ENCODE measurements around the gene ZNF777. TPM values are rescaled to one million over a fixed set of nuclear protein-coding genes. Genes with fewer than 3 reads are reported as not detected.

ZNF777 gene
- total RNA-seq, 2 donors from 2014 or later, result 8.5 to 9.5 TPM

DNA sequence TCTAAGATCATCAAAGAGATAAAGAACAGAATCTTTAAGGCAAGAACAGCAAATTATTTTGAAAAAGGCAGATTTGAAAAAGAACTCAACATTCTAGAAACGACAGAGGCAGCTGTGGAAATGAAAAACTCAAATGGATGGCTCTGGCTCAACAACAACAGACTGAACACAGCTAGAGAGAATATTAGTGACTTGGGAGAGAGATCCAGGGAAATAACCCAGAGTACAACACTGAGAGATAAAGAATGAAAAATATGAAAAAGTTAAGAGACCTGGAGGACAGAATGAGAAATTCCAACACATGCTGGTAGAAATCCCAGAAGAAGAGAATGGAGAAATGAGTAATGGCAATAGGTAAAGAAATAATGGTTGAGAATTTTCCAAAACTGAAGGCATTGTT lies 17.9 kb upstream of the ZNF777 start:
- DNase-seq (ENCODE audit: low spot score), result no peak
- intact Hi-C loops (cut with DNase I), result no loop called here

DNA sequence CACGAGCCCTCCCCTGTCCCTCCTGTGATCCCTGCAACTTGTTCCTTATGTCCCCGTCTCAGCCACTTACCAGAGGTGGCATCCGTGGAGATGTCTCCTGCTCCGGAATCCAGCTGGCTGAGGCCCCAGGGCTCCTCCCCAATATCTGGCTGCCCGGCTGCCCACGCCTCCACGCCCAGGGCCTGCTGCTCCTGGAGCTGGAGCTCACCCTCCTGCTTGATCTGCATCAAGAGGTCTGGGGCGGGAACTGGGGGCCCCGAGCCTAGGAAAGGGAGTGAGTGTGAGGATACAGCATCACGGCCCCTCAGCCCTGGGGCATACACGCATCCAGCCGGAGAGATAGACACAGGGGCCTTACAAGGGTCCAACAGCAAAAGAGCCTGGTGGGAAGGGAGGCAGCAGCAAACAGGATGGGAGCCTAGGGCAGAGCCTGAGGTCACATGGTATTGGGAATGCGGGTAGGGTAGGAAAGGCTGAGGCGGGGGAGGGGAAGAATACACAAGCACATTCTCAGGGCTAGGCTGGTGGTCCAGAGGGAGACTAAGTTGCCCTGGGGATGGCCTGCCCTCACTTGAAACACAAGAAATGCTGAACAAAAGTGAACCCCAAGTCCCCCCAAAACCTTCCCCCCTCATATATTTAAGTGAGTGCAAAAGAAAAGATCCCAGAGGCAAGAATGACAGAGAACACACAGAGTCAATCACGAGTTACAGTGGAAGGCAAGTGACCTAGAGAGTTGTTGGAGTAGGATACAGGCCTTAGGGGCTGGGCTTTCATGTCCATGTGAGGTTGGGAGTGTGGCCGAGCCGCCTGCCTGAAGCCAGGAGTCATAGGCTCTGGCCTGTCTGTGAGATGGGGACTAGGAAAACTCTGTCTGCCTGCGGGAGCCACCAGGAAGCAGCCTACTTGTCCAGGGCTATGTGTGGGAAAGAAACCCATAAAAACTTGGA lies 16.9 kb upstream of the ZNF777 start:
- intact Hi-C loops (cut with DNase I), result no loop called here
- no peak for DNase-seq (ENCODE audit: low spot score)

DNA sequence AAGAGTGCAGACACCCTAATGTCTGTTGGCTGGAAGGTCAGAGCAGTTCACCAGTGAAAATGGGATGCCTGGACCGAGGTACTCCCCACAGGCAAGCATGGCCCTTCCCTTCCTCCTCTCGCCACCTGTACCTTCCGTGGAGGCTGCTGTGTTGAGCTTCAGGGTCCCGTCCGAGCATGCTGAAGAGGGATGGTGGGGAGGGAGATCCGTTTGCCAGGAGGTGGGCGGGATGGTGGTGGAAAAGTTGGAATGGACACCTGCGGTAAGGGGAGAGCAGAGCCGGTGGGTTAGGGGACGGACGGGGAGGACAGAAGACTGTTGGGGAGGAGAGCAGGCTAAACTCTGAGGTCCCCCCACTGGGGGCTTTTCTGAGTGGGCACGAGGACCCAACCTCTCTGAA lies 15.9 kb upstream of the ZNF777 start:
- no peak for DNase-seq (ENCODE audit: low spot score)
- intact Hi-C loops (cut with DNase I), result no loop called here

DNA sequence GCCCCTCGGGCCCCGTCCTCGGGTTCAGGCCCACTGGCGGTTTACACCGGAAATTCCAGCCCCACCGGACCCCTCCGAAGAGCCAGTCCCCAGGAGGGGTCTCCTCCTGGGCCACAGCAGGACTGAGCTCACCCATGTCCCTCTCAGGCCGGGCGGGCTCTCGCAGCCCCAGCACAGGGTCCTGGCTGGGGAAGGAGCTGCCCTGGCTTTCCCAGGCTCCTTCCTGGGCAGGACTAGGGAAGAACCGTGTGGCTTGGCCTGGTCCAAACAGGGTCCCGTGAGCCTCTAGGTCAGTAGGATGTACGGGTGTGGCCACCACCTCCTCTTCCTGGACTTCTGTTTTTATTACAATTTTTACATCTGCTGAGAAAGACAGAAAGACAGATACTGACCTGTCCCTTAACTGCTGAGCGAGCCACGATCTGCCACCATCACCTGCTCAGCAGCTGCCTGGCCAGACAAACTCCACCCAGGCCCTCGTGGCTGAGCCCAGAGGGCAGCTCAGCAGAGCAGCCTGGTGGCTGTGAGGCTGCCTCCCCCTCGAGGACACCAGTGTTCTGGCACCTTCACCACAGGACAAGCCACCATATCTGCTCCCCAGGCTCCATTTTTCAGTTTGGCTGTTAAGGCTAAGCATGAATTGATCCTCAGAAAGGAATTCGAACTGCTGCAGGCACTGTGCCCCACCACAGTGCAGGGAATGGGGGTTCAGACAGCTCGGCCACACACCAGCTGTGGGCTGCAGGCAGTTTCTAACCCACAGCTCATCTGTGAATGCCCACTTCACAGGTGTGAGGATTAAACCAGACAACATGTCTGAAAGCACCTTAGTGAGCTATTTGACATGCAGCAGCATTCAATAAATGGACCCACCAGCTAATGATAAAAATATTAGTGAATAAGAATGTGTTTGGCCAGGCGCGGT lies 14.5 kb upstream of the ZNF777 start:
- no peak for DNase-seq (ENCODE audit: low spot score)
- intact Hi-C loops (cut with DNase I), result no loop called here

DNA sequence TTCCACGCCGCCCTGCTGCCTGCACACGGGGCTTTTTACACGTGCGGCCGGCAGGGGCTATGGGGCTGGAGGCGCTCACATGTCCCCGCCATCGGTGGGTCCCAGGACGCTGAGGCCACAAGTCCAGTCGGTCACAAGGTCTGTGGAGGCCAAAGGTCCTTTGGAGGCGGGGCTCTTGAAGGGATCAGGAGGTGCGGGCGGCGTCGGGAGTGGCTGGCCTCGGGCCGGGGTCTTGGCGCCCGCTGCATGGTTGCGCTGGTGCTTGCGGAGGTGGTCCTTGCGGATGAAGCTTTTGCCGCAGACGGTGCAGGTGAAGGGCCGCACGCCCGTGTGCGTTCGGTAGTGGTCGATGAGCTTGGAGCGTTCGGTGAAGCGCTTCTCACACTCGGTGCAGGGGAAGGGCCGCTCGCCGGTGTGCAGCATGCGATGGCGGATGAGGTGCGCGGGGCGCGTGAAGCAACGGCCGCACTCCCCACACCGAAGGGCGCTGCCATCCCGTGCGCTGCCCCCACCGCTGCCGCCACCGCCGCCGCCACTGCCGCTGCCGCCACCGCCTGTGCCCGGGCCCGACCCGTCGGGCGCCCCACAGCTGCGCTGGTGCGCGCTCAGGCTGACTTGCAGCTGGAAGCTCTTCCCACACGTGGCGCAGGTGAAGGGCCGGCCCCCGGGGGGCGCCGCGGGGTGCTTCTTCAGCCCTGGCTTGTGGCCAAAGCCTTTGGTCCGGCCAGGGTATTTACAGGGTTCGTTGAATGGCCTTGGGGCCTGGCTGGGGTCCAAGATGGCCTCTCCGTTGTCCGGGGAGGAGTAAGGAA lies 13.7 kb upstream of the ZNF777 start:
- peak; percentile 78 for DNase-seq (ENCODE audit: low spot score)
- intact Hi-C loops (cut with DNase I), result no loop called here

DNA sequence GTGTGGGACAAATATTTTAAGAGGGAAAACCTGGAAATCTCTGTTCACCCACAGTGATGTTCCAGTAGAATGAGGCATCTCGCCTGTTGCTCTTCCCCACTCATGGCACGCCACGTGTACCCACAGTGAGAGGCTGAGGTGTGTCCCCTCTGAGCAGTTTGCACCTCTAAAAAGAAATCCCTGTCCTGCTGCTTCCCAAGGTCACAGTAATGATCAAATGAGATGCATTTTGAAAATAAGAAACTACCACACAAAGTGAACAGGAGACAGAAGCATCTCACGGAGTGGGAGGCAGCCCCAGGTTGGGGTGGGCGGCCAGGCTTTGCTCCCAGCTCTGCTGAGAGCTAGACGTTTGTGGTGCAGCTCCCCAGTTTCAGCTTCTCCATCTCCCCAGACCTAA lies 12.4 kb upstream of the ZNF777 start:
- DNase-seq (ENCODE audit: low spot score), result no peak
- intact Hi-C loops (cut with DNase I), result no loop called here

DNA sequence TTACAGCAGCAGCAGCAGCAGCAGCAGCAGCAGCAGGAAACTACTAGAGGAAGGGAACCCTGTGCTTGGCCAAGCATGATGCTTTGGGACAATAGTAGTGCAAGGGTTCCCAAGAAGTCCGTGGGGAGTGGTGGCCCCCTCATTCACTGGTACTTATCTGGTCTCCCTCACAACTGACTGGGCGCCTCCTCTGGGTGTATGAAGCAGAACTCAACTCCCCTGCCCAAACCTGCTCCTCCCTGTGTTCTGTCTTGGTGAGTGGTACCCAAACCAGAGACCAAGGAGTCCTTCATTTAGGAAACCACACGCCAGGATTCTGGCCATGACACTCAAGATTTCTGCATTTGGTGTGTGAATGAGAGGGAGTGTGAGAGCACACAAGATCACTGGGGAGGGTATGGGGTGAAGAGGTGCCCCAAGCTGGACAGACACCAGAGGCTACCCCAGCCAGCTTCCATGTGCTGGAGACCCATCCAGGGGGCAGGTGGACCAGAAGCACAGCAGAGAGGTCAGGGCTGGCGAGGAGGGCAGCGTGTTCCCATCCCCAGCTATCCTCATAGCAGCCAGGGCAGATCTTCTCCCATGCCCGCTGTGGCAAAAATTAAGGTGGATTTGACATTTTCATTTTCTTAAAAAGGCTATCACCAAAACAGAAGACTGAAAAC lies 10.6 kb upstream of the ZNF777 start:
- intact Hi-C loops (cut with DNase I), result no loop called here
- DNase-seq (ENCODE audit: low spot score), result no peak

DNA sequence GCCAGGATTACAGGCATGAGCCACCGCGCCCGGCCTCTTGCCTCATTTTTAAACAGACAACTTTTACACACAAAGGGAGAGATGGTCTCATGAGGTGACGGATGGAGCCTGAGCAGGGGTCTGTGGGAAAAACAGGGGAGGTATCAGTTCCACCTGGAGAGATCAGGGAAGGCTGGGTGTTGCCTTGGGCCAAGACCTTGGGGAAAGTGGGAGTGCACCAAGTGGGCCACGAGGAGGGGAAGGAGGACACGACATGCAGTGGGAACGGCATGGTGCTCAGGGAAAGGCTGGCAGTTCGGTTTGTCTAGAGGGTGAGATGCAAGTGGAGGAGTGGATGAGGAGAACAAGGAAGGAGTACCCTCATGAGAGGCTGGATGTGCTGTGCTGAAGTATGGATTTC lies 8.9 kb upstream of the ZNF777 start:
- intact Hi-C loops (cut with DNase I), result no loop called here
- no peak for DNase-seq (ENCODE audit: low spot score)

DNA sequence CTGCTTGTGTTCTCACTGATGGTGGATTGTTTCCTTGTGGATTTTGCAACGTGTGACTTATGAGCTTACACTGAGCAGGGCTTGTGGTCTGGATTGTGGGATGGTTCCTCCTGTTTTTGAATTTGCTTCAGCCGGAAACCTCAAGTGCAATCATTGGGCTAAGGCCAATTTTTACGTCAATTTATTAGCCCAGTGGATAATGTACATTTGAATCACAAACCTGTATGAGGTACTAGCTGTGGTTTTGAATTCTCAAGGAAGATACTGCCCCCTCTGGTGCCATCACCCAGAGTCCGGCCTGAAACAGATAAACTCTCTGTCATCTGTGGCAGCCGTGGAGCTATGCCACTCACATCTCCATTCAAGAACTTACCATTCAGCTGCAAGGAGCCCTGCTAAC lies 7.3 kb upstream of the ZNF777 start:
- intact Hi-C loops (cut with DNase I), result no loop called here
- no peak for DNase-seq (ENCODE audit: low spot score)

DNA sequence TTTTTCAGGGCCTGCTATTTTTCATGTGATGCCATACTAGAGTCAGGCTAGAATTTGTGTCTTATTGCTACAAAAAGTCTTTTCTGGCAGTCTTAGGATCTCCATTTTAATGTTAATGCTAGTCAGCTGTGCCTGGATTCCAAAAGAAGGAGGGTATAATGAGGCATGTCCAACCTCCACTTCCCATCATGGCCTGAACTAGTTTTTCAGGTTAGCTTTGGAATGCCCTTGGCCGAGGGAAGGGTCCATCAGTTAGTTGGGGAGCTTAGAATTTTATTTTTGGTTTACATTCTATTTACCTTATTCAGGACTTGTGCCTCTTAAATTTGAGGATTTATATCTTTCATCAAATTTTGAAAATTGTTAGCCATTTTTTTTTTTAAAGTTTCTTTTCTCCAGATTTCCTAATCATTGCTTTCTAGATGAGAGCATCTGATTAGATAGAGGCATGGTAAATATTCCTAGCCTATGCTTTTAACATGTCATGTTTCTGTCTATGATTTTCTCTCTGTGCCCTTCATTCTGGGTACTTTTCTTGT lies 6.5 kb upstream of the ZNF777 start:
- DNase-seq (ENCODE audit: low spot score), result no peak
- intact Hi-C loops (cut with DNase I), result no loop called here

DNA sequence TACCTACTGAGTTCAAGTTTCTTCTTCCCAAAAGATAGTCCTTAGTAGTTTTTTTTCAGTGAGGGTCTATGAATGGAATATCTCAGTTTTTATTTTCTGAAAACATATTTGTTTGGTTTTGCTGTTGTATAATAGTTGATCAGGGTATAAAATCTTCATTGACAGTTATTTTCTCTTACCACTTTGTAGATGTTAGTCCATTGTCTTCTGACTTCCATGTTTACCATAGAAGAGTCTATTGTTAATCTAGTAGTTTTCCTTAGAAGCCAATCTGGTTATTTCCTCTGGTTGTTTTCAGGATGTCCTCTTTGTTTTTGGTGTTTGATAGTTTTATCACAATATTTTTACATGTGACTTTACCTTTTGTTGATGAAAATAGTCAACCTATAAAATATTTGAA lies 5.5 kb upstream of the ZNF777 start:
- DNase-seq (ENCODE audit: low spot score), result no peak
- intact Hi-C loops (cut with DNase I), result no loop called here

DNA sequence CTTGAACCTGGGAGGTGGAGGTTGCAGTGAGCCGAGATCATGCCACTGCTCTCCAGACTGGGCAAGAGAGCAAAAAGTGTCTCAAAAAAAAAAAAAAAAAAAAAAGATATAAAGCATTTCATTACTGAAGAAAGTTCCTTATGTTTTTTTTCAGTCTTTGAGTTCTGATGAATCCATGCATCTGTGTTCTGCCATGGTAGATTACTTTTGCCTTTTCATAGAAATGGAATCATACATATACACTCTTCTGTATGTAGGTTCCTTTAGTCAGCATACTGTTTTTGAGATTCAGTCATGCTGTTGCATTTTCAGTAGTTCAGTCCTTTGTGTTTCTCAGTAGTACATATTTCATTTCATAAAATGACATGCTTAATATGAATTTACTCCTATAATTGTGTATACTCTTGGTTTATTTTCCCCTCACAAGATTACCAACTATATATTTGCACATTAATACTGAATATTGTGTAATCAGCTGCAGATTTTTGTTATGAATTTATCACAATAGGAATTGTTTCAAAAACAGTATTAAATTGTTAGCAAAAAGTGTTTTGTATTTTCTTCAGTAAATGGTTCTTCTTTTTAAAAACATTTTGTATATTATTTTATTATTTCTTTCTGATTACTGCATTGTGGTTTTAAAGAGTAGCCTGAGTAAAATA lies 2.8 kb upstream of the ZNF777 start:
- intact Hi-C loops (cut with DNase I), result no loop called here

DNA sequence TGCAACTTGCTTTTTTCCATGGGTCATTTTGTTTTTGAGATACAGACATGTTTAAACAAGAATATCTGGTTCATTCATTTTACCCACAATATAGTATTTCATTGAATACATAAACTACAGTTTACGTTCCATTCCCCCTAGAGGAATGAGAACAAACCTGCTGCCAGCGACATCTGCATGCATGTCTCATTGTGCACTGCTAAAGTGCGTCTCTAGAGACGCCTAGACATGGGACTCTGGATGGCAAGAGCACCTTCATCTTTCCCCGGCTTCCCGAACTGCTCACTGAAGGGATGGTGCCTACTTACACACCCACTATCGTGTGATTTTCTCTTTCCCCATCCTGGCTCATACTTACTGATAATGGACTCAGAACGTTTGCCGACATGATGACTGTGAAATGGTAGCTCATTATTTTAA lies 1.2 kb upstream of the ZNF777 start:
- intact Hi-C loops (cut with DNase I), result no loop called here

More for the DNA sequence above, 2.8 kb upstream of the ZNF777 start:
- no peak for DNase-seq (ENCODE audit: low spot score)

DNA sequence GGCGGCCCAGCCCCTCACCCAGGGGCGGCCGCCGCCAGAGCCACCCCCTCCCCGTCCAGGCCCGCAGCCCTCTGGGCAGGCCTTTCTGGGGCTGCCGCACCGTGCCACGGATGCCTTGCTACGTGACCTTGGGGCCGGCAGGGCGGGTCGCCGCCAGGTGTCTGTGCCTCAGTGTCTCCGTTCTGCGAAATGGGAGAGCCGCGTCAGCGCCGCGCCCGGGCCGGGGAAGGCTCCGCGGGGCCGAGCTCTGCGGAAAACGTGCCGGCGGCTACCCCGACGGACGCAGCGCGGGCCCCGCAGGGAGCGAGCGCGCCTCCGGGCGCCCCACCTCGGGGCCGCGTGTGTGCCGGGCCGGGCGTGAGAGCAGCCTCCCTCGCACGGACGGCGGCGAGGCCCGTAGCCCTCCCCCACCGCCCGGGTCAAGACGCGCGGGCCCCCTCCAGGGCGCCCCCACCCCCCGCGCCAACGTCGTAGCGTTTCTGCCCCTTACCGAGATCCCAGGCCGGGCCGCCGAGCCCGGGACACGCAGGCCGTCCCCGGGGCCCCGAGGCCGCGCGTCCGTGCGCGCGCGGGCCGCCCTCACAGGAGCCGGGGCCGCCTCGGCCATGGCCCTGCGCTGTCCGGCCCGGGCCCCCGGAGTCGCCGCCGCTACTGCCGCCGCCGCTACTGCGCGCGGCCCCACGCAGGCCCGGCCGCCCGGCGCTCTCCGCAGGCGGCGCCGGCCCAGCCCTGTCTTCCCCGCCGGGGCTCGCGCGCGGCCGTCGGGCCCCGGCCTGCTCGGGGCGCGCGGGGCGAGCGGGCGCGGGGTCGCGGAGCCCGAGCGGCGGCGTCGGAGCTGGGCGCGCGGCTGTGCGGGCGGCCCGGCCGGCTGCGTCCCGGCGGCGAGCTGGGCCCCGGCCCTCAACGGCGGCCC lies 1.1 kb downstream of the ZNF777 start:
- no peak for DNase-seq (ENCODE audit: low spot score)
- intact Hi-C loops (cut with DNase I), result loop anchor here in 1 of 2 donors (10.0 kb wide), 1 partner anchor 425 kb away; no protein-coding TSS in a partner anchor

More for the DNA sequence above, 1.2 kb upstream of the ZNF777 start:
- no peak for DNase-seq (ENCODE audit: low spot score)

DNA sequence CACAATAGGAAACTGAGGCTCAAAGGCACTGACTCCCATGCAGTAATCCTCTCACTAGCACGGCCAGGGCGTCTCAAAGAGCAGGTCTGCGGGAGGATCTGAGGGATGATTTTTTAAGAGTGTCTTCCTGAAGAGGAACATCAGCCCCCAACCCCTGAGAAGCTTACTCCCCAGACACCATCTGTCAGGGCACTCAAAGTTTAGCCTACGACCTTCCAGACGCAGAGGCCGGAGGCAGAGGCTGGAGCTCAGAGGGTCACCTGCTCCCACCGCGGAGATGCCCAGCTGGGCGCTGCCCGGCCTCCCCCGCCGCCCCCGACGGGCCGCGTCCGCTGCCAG lies 1.7 kb downstream of the ZNF777 start:
- intact Hi-C loops (cut with DNase I), result loop anchor here in 1 of 2 donors (10.0 kb wide), 1 partner anchor 424 kb away; no protein-coding TSS in a partner anchor
- DNase-seq (ENCODE audit: low spot score), result no peak

DNA sequence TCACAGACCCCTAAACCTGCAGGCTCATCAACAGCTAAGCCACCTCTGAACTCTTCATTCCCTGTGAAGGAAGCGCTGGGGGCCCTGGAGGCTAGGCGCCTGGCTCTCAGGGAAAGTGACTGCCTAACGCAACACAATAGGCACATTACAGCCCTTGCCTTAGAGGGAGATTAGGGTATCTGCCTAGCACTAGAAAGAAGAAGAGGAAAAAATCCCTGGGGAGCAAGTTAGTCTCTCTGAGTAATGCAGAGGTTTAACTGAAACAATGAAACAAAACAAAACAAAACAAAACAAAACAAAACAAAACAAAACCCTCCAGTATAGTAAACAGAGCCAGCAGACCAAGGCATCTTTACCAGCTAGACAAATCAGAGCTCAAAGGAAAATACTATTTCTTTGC lies 2.6 kb downstream of the ZNF777 start:
- intact Hi-C loops (cut with DNase I), result loop anchor here in 1 of 2 donors (10.0 kb wide), 1 partner anchor 423 kb away; no protein-coding TSS in a partner anchor
- no peak for DNase-seq (ENCODE audit: low spot score)

DNA sequence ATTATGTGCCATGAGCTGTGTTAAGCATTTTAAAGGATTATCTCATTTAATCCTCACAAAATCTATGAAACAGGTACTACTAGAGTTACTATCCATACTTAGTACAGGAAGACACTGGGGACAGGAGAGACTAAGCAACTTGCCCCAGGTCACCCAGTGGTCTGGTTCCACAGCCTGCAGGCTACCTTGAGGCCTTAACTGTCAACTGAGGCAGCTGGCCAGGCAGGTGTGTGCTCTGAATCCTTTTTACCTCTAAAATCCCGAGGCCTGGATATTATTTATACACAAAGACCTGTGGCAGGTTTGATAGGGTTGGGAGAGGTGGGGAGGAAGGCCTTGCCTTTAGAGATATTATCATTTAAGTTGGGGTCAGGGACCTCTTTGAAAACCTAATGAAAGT lies 3.1 kb downstream of the ZNF777 start:
- intact Hi-C loops (cut with DNase I), result loop anchor here in 1 of 2 donors (10.0 kb wide), 1 partner anchor 423 kb away; no protein-coding TSS in a partner anchor
- no peak for DNase-seq (ENCODE audit: low spot score)

All from posterior vena cava (tissue), 2 donors.